ENCODE measurements around the gene KMT2D.

DNA sequence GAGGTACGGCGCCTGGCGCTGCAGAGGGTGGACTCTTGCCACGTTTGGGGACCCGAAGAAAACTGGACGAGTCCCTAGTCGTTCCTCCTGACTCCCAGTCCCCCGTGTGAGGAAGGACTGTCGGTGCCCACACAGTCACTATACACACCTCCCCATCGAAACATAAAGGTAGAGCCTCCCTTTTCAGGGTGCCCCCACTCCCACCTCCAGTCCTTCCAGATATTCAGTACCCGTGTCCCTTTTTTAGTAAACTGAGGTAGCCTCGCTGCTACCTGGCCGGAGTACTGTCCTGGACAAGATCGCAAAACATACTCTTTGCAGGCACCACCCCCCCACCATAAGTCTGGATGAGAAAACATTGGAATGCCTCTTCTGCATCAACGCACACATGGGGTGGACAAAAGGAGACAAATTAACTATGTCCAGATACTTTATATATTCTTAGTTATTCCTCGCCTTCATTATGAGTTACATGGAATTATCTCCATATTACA is 610 bp upstream of the KMT2D start:
- TF ChIP-seq, protein P1, sequence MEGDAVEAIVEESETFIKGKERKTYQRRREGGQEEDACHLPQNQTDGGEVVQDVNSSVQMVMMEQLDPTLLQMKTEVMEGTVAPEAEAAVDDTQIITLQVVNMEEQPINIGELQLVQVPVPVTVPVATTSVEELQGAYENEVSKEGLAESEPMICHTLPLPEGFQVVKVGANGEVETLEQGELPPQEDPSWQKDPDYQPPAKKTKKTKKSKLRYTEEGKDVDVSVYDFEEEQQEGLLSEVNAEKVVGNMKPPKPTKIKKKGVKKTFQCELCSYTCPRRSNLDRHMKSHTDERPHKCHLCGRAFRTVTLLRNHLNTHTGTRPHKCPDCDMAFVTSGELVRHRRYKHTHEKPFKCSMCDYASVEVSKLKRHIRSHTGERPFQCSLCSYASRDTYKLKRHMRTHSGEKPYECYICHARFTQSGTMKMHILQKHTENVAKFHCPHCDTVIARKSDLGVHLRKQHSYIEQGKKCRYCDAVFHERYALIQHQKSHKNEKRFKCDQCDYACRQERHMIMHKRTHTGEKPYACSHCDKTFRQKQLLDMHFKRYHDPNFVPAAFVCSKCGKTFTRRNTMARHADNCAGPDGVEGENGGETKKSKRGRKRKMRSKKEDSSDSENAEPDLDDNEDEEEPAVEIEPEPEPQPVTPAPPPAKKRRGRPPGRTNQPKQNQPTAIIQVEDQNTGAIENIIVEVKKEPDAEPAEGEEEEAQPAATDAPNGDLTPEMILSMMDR (IDR thresholded peaks at IDR 0.05; ENCODE audit: low read depth, low read length) = no peak
- TF ChIP-seq EZH2phosphoT487 (IDR thresholded peaks at IDR 0.05; ENCODE audit: low read depth) = no peak

Measured in OCI-LY3 (cell line).